Skeletal muscle tissue (tissue), 4 donors: ENCODE measurements around the gene ZBTB7A. TPM values are rescaled to one million over a fixed set of nuclear protein-coding genes. Genes with fewer than 3 reads are reported as not detected.

ENCODE experiments used
- H3K27ac ChIP-seq: one replicate; pipeline ENCODE4 v1.7.0; 2013; ENCODE audit warnings: mild to moderate bottlenecking, low read depth, low read length, inconsistent platforms
- H3K27me3 ChIP-seq, 3 donors: one replicate each; pipeline ENCODE4 v1.7.0; 2013; ENCODE audit warnings: low read length in 3 of 3; ENCODE audit not compliant: control insufficient read depth in 3 of 3, insufficient read depth in 3 of 3
- H3K36me3 ChIP-seq, 3 donors: one replicate each; pipeline ENCODE4 v1.7.0; 2013; ENCODE audit warnings: low read length in 3 of 3; ENCODE audit not compliant: control insufficient read depth in 3 of 3, insufficient read depth in 3 of 3
- H3K4me1 ChIP-seq, 3 donors: one replicate each; pipeline ENCODE4 v1.7.0; 2013; ENCODE audit warnings: low read length in 3 of 3, mild to moderate bottlenecking in 3 of 3; ENCODE audit not compliant: control insufficient read depth in 3 of 3, insufficient read depth in 3 of 3
- H3K4me3 ChIP-seq, 3 donors: one replicate each; pipeline ENCODE4 v1.7.0; 2013; ENCODE audit warnings: low read length in 3 of 3
- H3K9ac ChIP-seq, 3 donors: one replicate each; pipeline ENCODE4 v1.7.0; 2013; ENCODE audit warnings: low read length in 3 of 3, mild to moderate bottlenecking in 3 of 3, moderate library complexity in 2 of 3, low read depth in 1 of 3
- H3K9me3 ChIP-seq, 3 donors: one replicate each; pipeline ENCODE4 v1.7.0; 2013; ENCODE audit warnings: low read length in 3 of 3; ENCODE audit not compliant: control insufficient read depth in 3 of 3
- total RNA-seq: library from RNA; depleted of rRNA; stranded (reverse); fragments of >200 nt; gene quantifications from one replicate; pipeline ENCODE4 v1.2.3, GENCODE V29; 2014
- donor health status: Osteomylitis.

Gene ZBTB7A
- total RNA-seq, 1 donor from 2014 or later = 4.2 TPM

DNA sequence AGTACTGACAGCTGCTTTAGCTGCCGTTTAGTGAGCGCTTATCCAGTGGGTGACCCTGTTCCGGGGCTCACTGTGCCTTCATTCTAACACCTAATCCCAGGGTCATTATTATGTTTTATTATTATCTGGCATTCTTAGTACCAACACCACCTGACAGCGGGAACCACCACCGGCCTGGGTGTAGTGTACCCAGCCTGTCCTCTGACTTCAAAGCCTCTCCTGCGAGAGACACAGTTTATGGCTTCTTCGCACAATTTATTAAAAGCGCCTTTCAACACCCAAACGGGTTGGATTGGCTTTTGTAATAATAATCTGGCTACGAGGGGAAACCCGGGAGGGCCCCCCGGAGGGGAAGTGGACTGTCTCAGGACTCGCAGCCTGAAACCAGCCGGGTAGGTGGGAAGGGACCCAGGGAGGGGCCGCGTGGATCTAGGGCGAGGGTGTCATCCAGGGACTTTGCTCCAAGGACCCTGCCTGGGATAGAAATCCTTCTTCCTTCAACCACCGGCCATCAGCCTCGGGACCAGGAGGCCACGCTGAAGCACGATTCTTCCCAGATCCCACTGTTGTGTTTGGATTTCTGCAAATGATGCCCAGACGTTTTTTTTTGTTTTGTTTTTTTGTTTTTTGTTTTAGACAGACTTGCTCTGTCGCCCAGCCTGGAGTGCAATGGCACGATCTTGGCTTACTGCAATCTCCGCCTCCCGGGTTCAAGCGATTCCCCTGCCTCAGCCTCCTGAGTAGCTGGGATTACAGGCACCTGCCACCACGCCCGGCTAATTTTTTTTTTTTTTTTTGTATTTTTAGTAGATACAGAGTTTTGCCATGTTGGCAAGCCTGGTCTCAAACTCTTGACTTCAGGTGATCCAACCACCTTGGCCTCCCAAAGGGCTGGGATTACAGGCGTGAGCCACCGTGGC, 1.6 kb upstream of the ZBTB7A start:
- Histone ChIP-seq H3K27ac (peak overlapping the region; percentile 81), H3K9me3 (no peaks in the 10 kb centered on the region), H3K9ac (peak overlapping the region; percentile 10 to 77 (median 64))

DNA sequence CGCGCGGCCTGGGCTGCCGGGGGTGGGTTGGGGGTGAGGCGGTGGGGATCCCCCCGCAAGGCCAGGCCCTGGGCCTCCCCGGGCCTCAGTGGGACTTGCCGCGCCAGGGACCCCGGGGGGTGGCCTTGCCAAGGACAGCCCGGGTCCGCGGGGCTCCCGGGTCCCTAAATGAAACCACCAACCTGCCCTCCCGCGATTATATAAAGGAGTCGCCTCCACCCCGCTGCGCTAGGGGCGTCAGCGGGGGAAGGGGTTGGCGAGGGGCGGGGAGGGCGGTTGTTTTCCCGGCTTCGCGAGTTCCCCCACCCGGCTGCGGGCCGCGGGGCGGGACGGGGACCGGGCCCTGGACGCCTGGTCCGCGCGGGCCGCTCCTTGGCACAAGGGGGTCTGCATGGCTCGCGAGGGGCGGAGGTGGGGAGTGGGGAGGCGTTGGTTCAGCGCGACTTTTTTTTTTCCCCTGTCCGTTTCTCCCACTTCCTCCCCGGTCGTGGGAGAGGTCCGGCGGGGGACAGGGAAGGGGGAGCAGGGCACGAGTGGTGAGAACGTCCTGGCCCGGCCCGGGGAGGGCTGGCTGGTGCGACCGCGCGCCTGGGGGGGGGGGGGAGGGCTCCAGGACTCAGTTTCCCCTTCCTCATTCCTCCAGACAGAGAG, 822 bp upstream of the ZBTB7A start:
- Histone ChIP-seq H3K9ac (peak overlapping the region in 2 of 3 donors; percentile 64 to 77), H3K4me1 (peaks cover 18 to 26% (median 24%) of the 10 kb centered on the region in 3 donors), H3K36me3 (no peaks in the 10 kb centered on the region), H3K27ac (peak overlapping the region; percentile 81), H3K9me3 (no peaks in the 10 kb centered on the region), H3K27me3 (no peaks in the 10 kb centered on the region), H3K4me3 (peak overlapping the region; percentile 46 to 67 (median 59))

More for the DNA sequence above, 1.6 kb upstream of the ZBTB7A start:
- no peaks in the 10 kb centered on the region for H3K36me3 ChIP-seq
- H3K4me3 ChIP-seq = peak overlapping the region; percentile 46 to 67 (median 59)
- H3K27me3 ChIP-seq = no peaks in the 10 kb centered on the region
- H3K4me1 ChIP-seq = peaks cover 11 to 18% (median 17%) of the 10 kb centered on the region in 3 donors

DNA sequence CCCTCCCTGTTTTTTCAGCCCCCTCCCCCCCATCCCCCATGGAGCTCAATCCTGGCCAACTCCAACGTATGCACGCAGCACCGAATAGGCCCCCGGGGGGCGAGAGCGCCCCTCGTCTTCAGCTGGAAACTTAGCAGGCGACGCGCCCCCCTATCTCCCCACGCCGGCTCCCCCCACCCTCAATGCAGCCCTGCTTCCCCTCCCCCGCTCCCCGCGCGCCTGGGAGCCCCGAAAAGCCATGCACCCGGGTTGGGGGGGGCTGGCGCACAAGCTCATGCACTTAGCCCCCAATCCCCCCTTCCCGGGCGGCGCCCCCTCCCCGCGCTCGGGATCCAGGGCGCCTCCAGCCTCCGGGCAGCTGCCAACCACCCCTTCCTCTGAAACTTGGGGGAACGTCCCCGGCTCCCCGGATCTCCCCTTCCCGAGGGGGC, 508 bp downstream of the ZBTB7A start:
- H3K4me3 ChIP-seq = peak overlapping the region; percentile 54 to 72 (median 62)
- H3K9ac ChIP-seq = peak overlapping the region; percentile 68 to 85 (median 70)
- H3K9me3 ChIP-seq = no peaks in the 10 kb centered on the region
- no peaks in the 10 kb centered on the region for H3K36me3 ChIP-seq
- H3K27ac ChIP-seq = peak overlapping the region; percentile 76
- peaks cover 31 to 39% (median 38%) of the 10 kb centered on the region in 3 donors for H3K4me1 ChIP-seq
- no peaks in the 10 kb centered on the region for H3K27me3 ChIP-seq

DNA sequence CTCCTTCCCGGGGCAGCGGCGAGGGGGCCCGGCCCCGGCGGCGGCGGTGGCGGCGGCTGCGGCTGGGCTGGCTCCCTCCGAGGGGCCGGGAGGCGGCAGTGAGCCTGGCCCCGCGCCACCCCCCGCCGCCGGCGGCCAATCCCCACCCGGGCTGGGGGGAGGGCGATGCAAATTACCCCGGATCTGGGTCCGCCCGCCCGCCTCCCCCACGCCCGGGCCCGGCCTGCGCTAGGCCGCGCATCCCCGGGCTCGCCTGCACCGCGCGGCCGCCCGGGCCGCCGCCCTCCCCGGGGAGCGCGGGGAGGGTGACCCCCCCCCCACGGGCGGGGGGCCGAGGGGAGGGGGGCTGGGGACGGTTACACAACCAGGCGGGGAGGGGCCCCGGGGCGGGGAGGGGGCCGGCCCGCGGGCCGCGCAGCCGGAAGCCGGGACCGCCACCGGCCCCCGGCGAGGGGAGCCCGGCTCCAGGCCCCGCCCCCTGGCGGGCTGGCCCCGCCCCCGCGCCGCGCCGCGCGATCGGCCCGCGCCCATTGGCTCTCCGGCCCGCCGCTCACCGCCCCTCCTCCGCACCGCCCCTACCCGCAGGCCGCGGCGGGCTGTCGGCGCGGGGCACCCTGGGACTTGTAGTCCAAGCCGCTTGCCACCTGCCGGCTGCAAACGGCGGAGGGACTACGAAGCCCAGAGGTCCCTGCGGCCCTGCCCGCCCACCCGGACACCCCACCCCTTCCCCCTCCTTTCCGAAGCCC, 1.1 kb downstream of the ZBTB7A start:
- peaks cover 36 to 45% (median 44%) of the 10 kb centered on the region in 3 donors for H3K4me1 ChIP-seq
- H3K9me3 ChIP-seq = no peaks in the 10 kb centered on the region
- no peak overlapping the region for H3K27ac ChIP-seq
- H3K36me3 ChIP-seq = no peaks in the 10 kb centered on the region
- no peaks in the 10 kb centered on the region for H3K27me3 ChIP-seq
- H3K9ac ChIP-seq = no peak overlapping the region
- H3K4me3 ChIP-seq = peak overlapping the region; percentile 54 to 72 (median 62)

DNA sequence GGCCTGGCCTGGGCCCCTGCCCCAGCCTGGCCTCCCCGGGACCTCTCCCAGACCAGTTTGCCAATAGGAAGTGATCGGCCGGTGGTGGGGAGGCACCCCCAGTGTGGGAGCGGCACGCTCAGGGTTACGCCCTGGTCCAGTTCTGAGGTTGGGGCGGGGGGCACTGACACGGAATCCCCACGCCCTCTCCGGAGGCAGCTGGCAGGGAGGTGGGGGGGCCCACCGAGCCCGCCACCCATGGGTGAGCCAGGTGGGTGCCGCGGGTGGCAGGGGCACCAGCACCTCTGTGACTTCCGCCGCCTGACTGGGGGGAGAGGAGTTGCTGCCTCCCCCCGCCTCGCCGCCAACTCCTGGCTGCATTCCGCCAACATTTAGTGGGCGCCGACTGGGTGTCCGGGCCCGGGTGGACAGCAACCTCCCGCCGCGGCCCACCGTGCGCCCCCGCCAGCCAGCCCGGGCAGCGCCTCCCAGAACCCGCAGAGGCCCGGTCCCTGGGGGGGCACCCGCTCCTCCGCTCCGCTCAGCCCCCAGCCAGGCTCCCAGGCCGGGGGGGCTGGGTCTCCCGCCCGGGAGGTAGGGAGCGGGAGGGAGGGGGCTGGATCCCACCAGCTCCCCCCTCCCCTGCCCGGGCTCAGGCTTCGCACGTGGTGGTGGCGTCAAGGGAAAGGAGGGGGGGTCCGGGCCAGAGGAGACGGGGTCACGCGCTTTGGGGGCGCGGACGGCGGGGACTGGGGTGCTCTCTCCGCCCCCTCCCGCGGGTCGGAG, 2.0 kb downstream of the ZBTB7A start:
- Histone ChIP-seq H3K36me3 (no peaks in the 10 kb centered on the region), H3K4me3 (peak overlapping the region; percentile 59 to 76 (median 75)), H3K27ac (peak overlapping the region; percentile 97), H3K9me3 (no peaks in the 10 kb centered on the region), H3K4me1 (peaks cover 45 to 54% (median 51%) of the 10 kb centered on the region in 3 donors), H3K9ac (peak overlapping the region; percentile 74 to 91 (median 85)), H3K27me3 (no peaks in the 10 kb centered on the region)

DNA sequence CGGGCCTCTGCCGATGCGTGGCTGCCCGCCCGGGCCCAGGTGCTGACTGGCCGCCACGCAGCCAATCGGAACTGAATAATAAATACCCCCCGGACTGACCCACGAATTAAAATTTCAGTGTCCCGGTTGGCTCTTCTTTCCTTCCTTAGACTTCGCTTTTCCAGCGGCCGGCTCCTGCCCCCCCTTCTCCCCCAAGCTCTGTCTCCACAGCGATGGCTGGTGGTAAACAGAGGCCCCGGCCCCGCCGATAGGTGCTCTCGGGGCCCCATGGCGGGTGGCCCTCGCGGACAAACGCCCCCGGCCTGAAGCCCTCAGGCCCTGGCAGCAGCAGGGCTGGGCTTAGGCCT, 2.6 kb downstream of the ZBTB7A start:
- Histone ChIP-seq H3K27me3 (no peaks in the 10 kb centered on the region), H3K4me3 (peak overlapping the region; percentile 59 to 76 (median 75)), H3K9ac (peak overlapping the region; percentile 74 to 91 (median 85)), H3K36me3 (no peaks in the 10 kb centered on the region), H3K4me1 (peaks cover 50 to 59% (median 56%) of the 10 kb centered on the region in 3 donors), H3K9me3 (no peaks in the 10 kb centered on the region), H3K27ac (peak overlapping the region; percentile 97)

DNA sequence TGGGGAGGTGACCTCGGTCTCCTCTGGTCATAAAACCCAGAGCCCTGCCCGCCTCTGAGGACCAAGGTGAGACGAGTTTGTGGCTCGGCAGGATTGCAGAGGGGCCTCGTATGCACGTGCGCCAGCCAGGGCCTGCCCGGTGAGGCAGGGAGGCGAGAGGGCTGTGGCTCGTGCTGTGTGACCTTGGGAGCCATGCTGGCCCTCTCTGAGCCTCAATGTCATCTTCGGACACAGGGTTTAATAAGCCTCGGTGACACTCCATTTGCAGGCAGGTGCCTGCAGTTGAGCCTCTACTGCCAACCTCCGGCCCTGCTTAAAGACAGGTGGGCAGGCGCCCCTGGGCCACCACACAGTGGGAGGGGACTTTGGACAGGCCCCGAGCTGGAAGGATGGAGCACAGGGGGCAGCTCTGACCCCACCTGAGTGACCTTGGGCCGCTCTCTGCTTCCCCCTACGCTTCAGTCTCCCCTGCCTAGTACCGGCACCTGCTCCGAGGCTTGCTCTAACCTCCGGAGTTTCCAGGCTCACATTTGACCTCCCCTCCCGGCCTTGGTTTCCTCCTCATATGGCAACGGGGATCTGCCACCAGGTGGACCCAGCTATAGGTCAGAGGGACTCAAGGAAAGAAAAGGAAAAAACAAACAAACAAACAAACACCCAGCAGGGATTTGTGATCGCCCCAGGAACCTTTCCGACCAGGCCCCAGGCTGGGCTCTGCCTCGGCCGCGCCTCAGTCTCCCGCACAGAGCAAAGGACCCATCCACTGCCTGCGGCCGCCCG, 3.1 kb downstream of the ZBTB7A start:
- H3K9me3 ChIP-seq = no peaks in the 10 kb centered on the region
- peak overlapping the region; percentile 74 to 91 (median 85) for H3K9ac ChIP-seq
- H3K27me3 ChIP-seq = no peaks in the 10 kb centered on the region
- peak overlapping the region; percentile 59 to 76 (median 75) for H3K4me3 ChIP-seq
- H3K36me3 ChIP-seq = no peaks in the 10 kb centered on the region
- peaks cover 56 to 65% (median 62%) of the 10 kb centered on the region in 3 donors for H3K4me1 ChIP-seq
- H3K27ac ChIP-seq = peak overlapping the region; percentile 97

DNA sequence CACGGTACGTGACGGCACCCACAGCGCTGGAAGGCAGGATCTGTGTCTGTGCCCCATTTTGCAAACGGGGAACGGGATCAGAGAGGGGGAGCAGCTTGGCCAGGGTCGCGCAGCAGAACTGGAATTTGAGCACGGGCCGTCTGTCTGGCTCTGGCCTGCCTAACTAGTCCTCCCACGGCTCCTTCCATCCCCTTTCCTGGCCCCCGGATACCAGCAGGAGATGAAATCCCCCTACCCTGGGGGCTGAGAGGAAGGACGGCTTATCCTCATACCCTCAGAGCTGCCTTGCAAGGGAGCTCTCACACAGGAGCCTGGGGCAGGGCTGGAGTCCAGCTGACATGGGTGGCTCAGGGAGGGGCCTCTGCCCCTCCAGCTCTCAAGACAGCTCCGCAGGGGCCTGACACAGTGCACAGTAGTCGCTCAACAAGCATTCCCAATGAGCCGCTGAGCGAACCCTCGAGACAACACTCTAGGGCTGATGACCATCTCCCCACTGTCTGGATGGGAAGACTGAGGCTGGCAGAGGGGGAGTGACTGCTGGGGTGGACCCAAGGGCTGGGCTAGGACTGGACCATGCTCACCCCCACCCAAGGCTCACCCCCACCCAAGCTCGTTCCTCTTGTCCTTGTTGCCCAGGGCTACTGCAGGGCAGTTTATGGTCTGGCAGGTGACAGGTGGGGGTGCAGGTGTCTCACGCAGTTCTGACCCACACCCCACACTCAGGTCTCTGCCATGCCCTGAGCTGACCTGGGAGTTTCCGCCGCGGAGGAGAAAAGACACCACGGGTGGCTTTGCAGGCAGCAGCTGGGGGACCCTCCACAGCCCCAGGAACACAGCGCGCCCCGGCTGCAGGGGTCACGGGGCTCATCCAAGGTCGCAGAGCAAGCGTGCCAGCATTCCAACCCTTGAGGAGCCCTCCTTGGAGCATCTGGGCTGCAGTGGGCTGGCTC, 4.0 kb downstream of the ZBTB7A start:
- Histone ChIP-seq H3K4me3 (peak overlapping the region; percentile 59 to 76 (median 75)), H3K9ac (peak overlapping the region; percentile 57 to 85 (median 71)), H3K4me1 (peaks cover 62 to 67% (median 64%) of the 10 kb centered on the region in 3 donors), H3K27me3 (no peaks in the 10 kb centered on the region), H3K27ac (peak overlapping the region; percentile 97), H3K36me3 (no peaks in the 10 kb centered on the region), H3K9me3 (no peaks in the 10 kb centered on the region)
